Neural cell (in vitro differentiated cells): Measurements from ENCODE around the gene AIDA. TPM values are rescaled to one million over a fixed set of nuclear protein-coding genes. Genes with fewer than 3 reads are reported as not detected.

Experiments used
- H2AFZ ChIP-seq: fragments of 200-600, 300-800 bp; sonication (generic), shearing (Covaris generic); 2 replicates; pipeline ENCODE4 v1.6.0; 2014; ENCODE audit warnings: low read depth, mild to moderate bottlenecking, antibody characterized with exemption, low read length, moderate library complexity
- H3F3A ChIP-seq: fragments of 200-600 bp; shearing (Covaris generic); 2 replicates; pipeline ENCODE4 v1.6.1; 2016; ENCODE audit warnings: mild to moderate bottlenecking, moderate library complexity, mixed read lengths, antibody characterized with exemption, low read length; ENCODE audit not compliant: insufficient read depth, poor library complexity, severe bottlenecking
- H3K27ac ChIP-seq: fragments of 200-600, 300-800 bp; sonication (generic), shearing (Covaris generic); 2 replicates; pipeline ENCODE4 v1.5.1; 2014; ENCODE audit warnings: mild to moderate bottlenecking, low read length, moderate library complexity
- H3K27me3 ChIP-seq: fragments of 300-800, 200-600 bp; sonication (generic), shearing (Covaris generic); 2 replicates; pipeline ENCODE4 v1.6.0; 2014; ENCODE audit warnings: mild to moderate bottlenecking, low read depth, low read length, moderate library complexity; ENCODE audit not compliant: insufficient read depth
- H3K36me3 ChIP-seq: fragments of 300-800, 200-600 bp; sonication (generic), shearing (Covaris generic); 2 replicates; pipeline ENCODE4 v1.5.1; 2014; ENCODE audit warnings: mild to moderate bottlenecking, antibody characterized with exemption, low read length, moderate library complexity; ENCODE audit not compliant: insufficient read depth
- H3K4me2 ChIP-seq: fragments of 300-800, 200-600 bp; sonication (generic), shearing (Covaris generic); 2 replicates; pipeline ENCODE4 v1.6.0; 2014; ENCODE audit warnings: mild to moderate bottlenecking, low read length
- H3K4me3 ChIP-seq: fragments of 300-800, 200-600 bp; sonication (generic), shearing (Covaris generic); 2 replicates; pipeline ENCODE4 v1.5.1; 2014; ENCODE audit warnings: mild to moderate bottlenecking, low read length, moderate library complexity
- H3K79me2 ChIP-seq: fragments of 200-600 bp; shearing (Covaris generic); replicated peaks from 2 replicates; pipeline ENCODE4 v1.6.0; 2014; ENCODE audit warnings: mild to moderate bottlenecking, low read length, moderate library complexity; ENCODE audit not compliant: insufficient read depth
- H3K9ac ChIP-seq: fragments of 300-800, 200-600 bp; sonication (generic), shearing (Covaris generic); 2 replicates; pipeline ENCODE4 v1.6.1; 2016; ENCODE audit warnings: mild to moderate bottlenecking, low read length, mixed read lengths
- H3K9me2 ChIP-seq: fragments of 200-600 bp; shearing (Covaris generic); 2 replicates; pipeline ENCODE4 v1.6.1; 2016; ENCODE audit warnings: mild to moderate bottlenecking, low read length, mixed read lengths; ENCODE audit not compliant: insufficient read depth
- H3K9me3 ChIP-seq: fragments of 200-600, 300-800 bp; sonication (generic), shearing (Covaris generic); 2 replicates; pipeline ENCODE4 v1.6.1; 2016; ENCODE audit warnings: mild to moderate bottlenecking, mixed run types, low read length, moderate library complexity, mixed read lengths
- H4K20me1 ChIP-seq: fragments of 200-600 bp; shearing (Covaris generic); 2 replicates; pipeline ENCODE4 v1.6.1; 2016; ENCODE audit warnings: mild to moderate bottlenecking, mixed run types; ENCODE audit not compliant: insufficient read depth
- CTCF ChIP-seq: fragments of 450-650 bp; IDR thresholded peaks from 2 replicates; pipeline ENCODE4 v1.5.1; 2014; ENCODE audit warnings: antibody characterized with exemption, mild to moderate bottlenecking, moderate library complexity; ENCODE audit not compliant: poor library complexity, severe bottlenecking
- EP300 ChIP-seq: fragments of 450-650 bp; conservative IDR thresholded peaks from 2 replicates; pipeline ENCODE4 v1.6.1; 2014; ENCODE audit warnings: antibody characterized with exemption, mild to moderate bottlenecking, moderate library complexity; ENCODE audit not compliant: poor library complexity, severe bottlenecking
- EZH2 ChIP-seq: fragments of 200-600, 300-800 bp; shearing (Covaris generic), sonication (generic); IDR thresholded peaks from 2 replicates; pipeline ENCODE4 v1.6.1; 2014; ENCODE audit warnings: antibody characterized with exemption, low read length, borderline replicate concordance, mild to moderate bottlenecking; ENCODE audit not compliant: insufficient read depth, poor library complexity, severe bottlenecking
- MXI1 ChIP-seq: fragments of 450-650 bp; conservative IDR thresholded peaks from 2 replicates; pipeline ENCODE4 v1.6.1; 2014; ENCODE audit warnings: antibody characterized with exemption, mild to moderate bottlenecking; ENCODE audit not compliant: poor library complexity, severe bottlenecking
- POLR2AphosphoS5 ChIP-seq: IDR thresholded peaks from 2 replicates; pipeline ENCODE4 v1.6.1; 2012
- RAD21 ChIP-seq: fragments of 450-650 bp; conservative IDR thresholded peaks from 2 replicates; pipeline ENCODE4 v1.6.1; 2014; ENCODE audit warnings: antibody characterized with exemption, mild to moderate bottlenecking, moderate library complexity
- REST ChIP-seq: IDR thresholded peaks from 2 replicates; pipeline ENCODE4 v1.6.1; 2012; ENCODE audit warnings: borderline replicate concordance
- SMC3 ChIP-seq: fragments of 450-650 bp; conservative IDR thresholded peaks from 2 replicates; pipeline ENCODE4 v1.6.1; 2014; ENCODE audit warnings: antibody characterized with exemption, mild to moderate bottlenecking, moderate library complexity; ENCODE audit not compliant: poor library complexity
- TAF1 ChIP-seq: IDR thresholded peaks from 2 replicates; pipeline ENCODE4 v1.6.1; 2012; ENCODE audit warnings: low read depth
- polyA plus RNA-seq: library from polyadenylated mRNA; depleted of rRNA; stranded (reverse); fragments of >200 nt; gene quantifications from 2 replicates; pipeline ENCODE4 v1.2.3, GENCODE V29; 2014

The AIDA gene
- polyA plus RNA-seq, 1 donor from 2014 or later: 13.6 TPM

GRCh38 chr1:222734740-222735139 is 22.4 kb upstream of the AIDA start:
- Histone ChIP-seq H3K27me3 (no peaks in the 10 kb centered on the region), H3K79me2 (no peaks in the 10 kb centered on the region), H2AFZ (no peak overlapping the region), H4K20me1 (no peaks in the 10 kb centered on the region), H3K9me2 (no peaks in the 10 kb centered on the region), H3K4me2 (no peak overlapping the region), H3K4me3 (no peak overlapping the region), H3K9ac (no peak overlapping the region), H3F3A (no peaks in the 10 kb centered on the region), H3K36me3 (peaks cover 7% of the 10 kb centered on the region), H3K9me3 (no peaks in the 10 kb centered on the region), H3K27ac (no peak overlapping the region)
- TF ChIP-seq EP300 (no peak), MXI1 (no peak), RAD21 (no peak), POLR2AphosphoS5 (no peak), REST (no peak), SMC3 (no peak), CTCF (no peak), TAF1 (no peak), EZH2 (no peak)

GRCh38 chr1:222732216-222733159 is 20.2 kb upstream of the AIDA start:
- H3K27ac ChIP-seq: no peak overlapping the region
- peaks cover 7% of the 10 kb centered on the region for H3K36me3 ChIP-seq

More at GRCh38 chr1:222732216-222733159, 20.2 kb upstream of the AIDA start:
- Histone ChIP-seq H3K4me2 (no peak overlapping the region), H4K20me1 (no peaks in the 10 kb centered on the region), H3F3A (no peaks in the 10 kb centered on the region), H3K4me3 (no peak overlapping the region), H3K79me2 (no peaks in the 10 kb centered on the region), H3K27me3 (no peaks in the 10 kb centered on the region), H3K9me2 (no peaks in the 10 kb centered on the region), H3K9ac (no peak overlapping the region), H3K9me3 (no peaks in the 10 kb centered on the region), H2AFZ (no peak overlapping the region)
- TF ChIP-seq EZH2: no peak
- no peak for TF ChIP-seq SMC3
- no peak for TF ChIP-seq REST
- no peak for TF ChIP-seq MXI1
- TF ChIP-seq POLR2AphosphoS5: no peak
- no peak for TF ChIP-seq CTCF
- TF ChIP-seq TAF1: no peak
- no peak for TF ChIP-seq RAD21
